ENCODE results near the gene PARVA. TPM values are rescaled to one million over a fixed set of nuclear protein-coding genes. Genes with fewer than 3 reads are reported as not detected.

PARVA gene
- total and polyA plus RNA-seq, 4 donors: 30.4 to 159 (median 93.9) TPM

GRCh38 chr11:12508151-12508751 is 130.9 kb downstream of the PARVA start:
- DNase-seq (no peak), ATAC-seq (ENCODE audit: low FRiP score) (peak; percentile 65)
- intact Hi-C loops (cut with DNase I): no loop called here
- H3K27ac ChIP-seq (ENCODE audit: low read depth in 1 of 2, low read length in 2 of 2): no peak overlapping the region
- WGBS, 2 donors: 12 to 14% methylated on average over 4 of the region's 4 CpGs
- peaks cover 4 to 6% of the 10 kb centered on the region in 2 donors for H3K36me3 ChIP-seq (ENCODE audit: control insufficient read depth in 1 of 2, insufficient read depth in 2 of 2, low read length in 1 of 2)
- no peak overlapping the region for H3K4me3 ChIP-seq (ENCODE audit: low read length in 2 of 2)
- no peaks in the 10 kb centered on the region for H3K27me3 ChIP-seq (ENCODE audit: control insufficient read depth in 1 of 2, insufficient read depth in 2 of 2, low read length in 1 of 2)
- H3K4me1 ChIP-seq (ENCODE audit: control insufficient read depth in 1 of 2, insufficient read depth in 2 of 2, low read length in 2 of 2): peaks cover 0 to 2% of the 10 kb centered on the region in 2 donors
- no peaks in the 10 kb centered on the region for H3K9me3 ChIP-seq (ENCODE audit: control insufficient read depth, low read length)

- Histone ChIP-seq H3K27me3 (ENCODE audit: control insufficient read depth in 1 of 2, insufficient read depth in 2 of 2, low read length in 1 of 2) (no peaks in the 10 kb centered on the region), H3K4me1 (ENCODE audit: control insufficient read depth in 1 of 2, insufficient read depth in 2 of 2, low read length in 2 of 2) (peaks cover 0 to 2% of the 10 kb centered on the region in 2 donors), H3K4me3 (ENCODE audit: low read length in 2 of 2) (no peak overlapping the region), H3K36me3 (ENCODE audit: control insufficient read depth in 1 of 2, insufficient read depth in 2 of 2, low read length in 1 of 2) (peaks cover 3 to 6% of the 10 kb centered on the region in 2 donors), H3K27ac (ENCODE audit: low read depth in 1 of 2, low read length in 2 of 2) (no peak overlapping the region), H3K9me3 (ENCODE audit: control insufficient read depth, low read length) (no peaks in the 10 kb centered on the region)
- WGBS, 2 donors: 92 to 94% methylated on average over 5 of the region's 5 CpGs
- no peak for DNase-seq
- intact Hi-C loops (cut with DNase I): loop anchor here in 1 of 2 donors (1.0 kb wide), 1 partner anchor 19 kb away; no protein-coding TSS in a partner anchor
- ATAC-seq (ENCODE audit: low FRiP score): no peak
Observed at GRCh38 chr11:12509371-12509770, 132.0 kb downstream of the PARVA start.

- Histone ChIP-seq H3K4me1 (ENCODE audit: control insufficient read depth in 1 of 2, insufficient read depth in 2 of 2, low read length in 2 of 2) (peaks cover 0 to 2% of the 10 kb centered on the region in 2 donors), H3K27ac (ENCODE audit: low read depth in 1 of 2, low read length in 2 of 2) (no peak overlapping the region), H3K4me3 (ENCODE audit: low read length in 2 of 2) (no peak overlapping the region), H3K9me3 (ENCODE audit: control insufficient read depth, low read length) (no peaks in the 10 kb centered on the region), H3K27me3 (ENCODE audit: control insufficient read depth in 1 of 2, insufficient read depth in 2 of 2, low read length in 1 of 2) (no peaks in the 10 kb centered on the region), H3K36me3 (ENCODE audit: control insufficient read depth in 1 of 2, insufficient read depth in 2 of 2, low read length in 1 of 2) (peaks cover 3 to 4% of the 10 kb centered on the region in 2 donors)
- 83% methylated on average over 4 of the region's 4 CpGs for WGBS, 2 donors
- ATAC-seq (ENCODE audit: low FRiP score) (no peak), DNase-seq (no peak)
- intact Hi-C loops (cut with DNase I): no loop called here
Observed at GRCh38 chr11:12512132-12512531, 134.8 kb downstream of the PARVA start.

- H3K27ac ChIP-seq (ENCODE audit: low read depth in 1 of 2, low read length in 2 of 2): no peak overlapping the region
- no peak for DNase-seq
Observed at GRCh38 chr11:12512826-12513395, 135.5 kb downstream of the PARVA start.

GRCh38 chr11:12516387-12517105 is 139.2 kb downstream of the PARVA start:
- Histone ChIP-seq H3K9me3 (ENCODE audit: control insufficient read depth, low read length) (no peaks in the 10 kb centered on the region), H3K27ac (ENCODE audit: low read depth in 1 of 2, low read length in 2 of 2) (no peak overlapping the region), H3K27me3 (ENCODE audit: control insufficient read depth in 1 of 2, insufficient read depth in 2 of 2, low read length in 1 of 2) (no peaks in the 10 kb centered on the region), H3K4me3 (ENCODE audit: low read length in 2 of 2) (no peak overlapping the region), H3K4me1 (ENCODE audit: control insufficient read depth in 1 of 2, insufficient read depth in 2 of 2, low read length in 2 of 2) (no peaks in the 10 kb centered on the region), H3K36me3 (ENCODE audit: control insufficient read depth in 1 of 2, insufficient read depth in 2 of 2, low read length in 1 of 2) (peaks cover 0 to 4% of the 10 kb centered on the region in 2 donors)
- ATAC-seq (ENCODE audit: low FRiP score) (no peak), DNase-seq (no peak)
- intact Hi-C loops (cut with DNase I): no loop called here
- WGBS, 2 donors: 32 to 36% methylated on average over 4 of the region's 4 CpGs

More at GRCh38 chr11:12512826-12513395, 135.5 kb downstream of the PARVA start:
- no peaks in the 10 kb centered on the region for H3K9me3 ChIP-seq (ENCODE audit: control insufficient read depth, low read length)
- H3K27me3 ChIP-seq (ENCODE audit: control insufficient read depth in 1 of 2, insufficient read depth in 2 of 2, low read length in 1 of 2): no peaks in the 10 kb centered on the region
- H3K4me1 ChIP-seq (ENCODE audit: control insufficient read depth in 1 of 2, insufficient read depth in 2 of 2, low read length in 2 of 2): no peaks in the 10 kb centered on the region
- H3K4me3 ChIP-seq (ENCODE audit: low read length in 2 of 2): no peak overlapping the region
- H3K36me3 ChIP-seq (ENCODE audit: control insufficient read depth in 1 of 2, insufficient read depth in 2 of 2, low read length in 1 of 2): peaks cover 2 to 4% of the 10 kb centered on the region in 2 donors
- WGBS, 2 donors: 78 to 83% methylated on average over 9 of the region's 9 CpGs
- no peak for ATAC-seq (ENCODE audit: low FRiP score)
- intact Hi-C loops (cut with DNase I): no loop called here

- Histone ChIP-seq H3K9me3 (ENCODE audit: control insufficient read depth, low read length) (no peaks in the 10 kb centered on the region), H3K36me3 (ENCODE audit: control insufficient read depth in 1 of 2, insufficient read depth in 2 of 2, low read length in 1 of 2) (peaks cover 0 to 4% of the 10 kb centered on the region in 2 donors), H3K4me1 (ENCODE audit: control insufficient read depth in 1 of 2, insufficient read depth in 2 of 2, low read length in 2 of 2) (no peaks in the 10 kb centered on the region), H3K27ac (ENCODE audit: low read depth in 1 of 2, low read length in 2 of 2) (no peak overlapping the region), H3K4me3 (ENCODE audit: low read length in 2 of 2) (no peak overlapping the region), H3K27me3 (ENCODE audit: control insufficient read depth in 1 of 2, insufficient read depth in 2 of 2, low read length in 1 of 2) (no peaks in the 10 kb centered on the region)
- ATAC-seq (ENCODE audit: low FRiP score) (no peak), DNase-seq (no peak)
- 93 to 94% methylated on average over 4 of the region's 4 CpGs for WGBS, 2 donors
- intact Hi-C loops (cut with DNase I): no loop called here
Observed at GRCh38 chr11:12517306-12517705, 139.9 kb downstream of the PARVA start.

- intact Hi-C loops (cut with DNase I): no loop called here
- no peaks in the 10 kb centered on the region for H3K27me3 ChIP-seq (ENCODE audit: control insufficient read depth in 1 of 2, insufficient read depth in 2 of 2, low read length in 1 of 2)
- H3K27ac ChIP-seq (ENCODE audit: low read depth in 1 of 2, low read length in 2 of 2): no peak overlapping the region
- 88 to 89% methylated on average over 4 of the region's 4 CpGs for WGBS, 2 donors
- no peaks in the 10 kb centered on the region for H3K9me3 ChIP-seq (ENCODE audit: control insufficient read depth, low read length)
- H3K4me1 ChIP-seq (ENCODE audit: control insufficient read depth in 1 of 2, insufficient read depth in 2 of 2, low read length in 2 of 2): no peaks in the 10 kb centered on the region
- ATAC-seq (ENCODE audit: low FRiP score) (no peak), DNase-seq (no peak)
- peaks cover 0 to 4% of the 10 kb centered on the region in 2 donors for H3K36me3 ChIP-seq (ENCODE audit: control insufficient read depth in 1 of 2, insufficient read depth in 2 of 2, low read length in 1 of 2)
- H3K4me3 ChIP-seq (ENCODE audit: low read length in 2 of 2): no peak overlapping the region
Observed at GRCh38 chr11:12517741-12518140, 140.4 kb downstream of the PARVA start.

GRCh38 chr11:12518606-12519385 is 141.4 kb downstream of the PARVA start:
- H3K9me3 ChIP-seq (ENCODE audit: control insufficient read depth, low read length): no peaks in the 10 kb centered on the region
- ATAC-seq (ENCODE audit: low FRiP score) (no peak), DNase-seq (no peak)
- intact Hi-C loops (cut with DNase I): no loop called here
- peaks cover 0 to 4% of the 10 kb centered on the region in 2 donors for H3K36me3 ChIP-seq (ENCODE audit: control insufficient read depth in 1 of 2, insufficient read depth in 2 of 2, low read length in 1 of 2)
- 91% methylated on average over 15 of the region's 15 CpGs for WGBS, 2 donors
- H3K27me3 ChIP-seq (ENCODE audit: control insufficient read depth in 1 of 2, insufficient read depth in 2 of 2, low read length in 1 of 2): no peaks in the 10 kb centered on the region
- no peak overlapping the region for H3K27ac ChIP-seq (ENCODE audit: low read depth in 1 of 2, low read length in 2 of 2)
- H3K4me3 ChIP-seq (ENCODE audit: low read length in 2 of 2): no peak overlapping the region
- H3K4me1 ChIP-seq (ENCODE audit: control insufficient read depth in 1 of 2, insufficient read depth in 2 of 2, low read length in 2 of 2): no peaks in the 10 kb centered on the region
